Stimulated activated naive CD8-positive, alpha-beta T cell treated with anti-CD3 and anti-CD28 coated beads, Interleukin-15, Interleukin-2, amounts not matched to agents 100 U/mL and 50 U/mL, for 24 hours (primary cell): ENCODE data around the gene GNPDA1.
"Not testable (repeated sequence)": the region's sequence is repeated elsewhere in the genome, so short reads cannot be mapped to it uniquely, and the experiment has no call there.

Experiments used
- ATAC-seq: fragments of 150-1000 bp; cut with Tn5 transposase; one replicate; pipeline ENCODE4 v1.10.0; 2021
- DNase-seq: peaks from one replicate; pipeline ENCODE4 v3.0.0; 2021

The GNPDA1 gene

DNA sequence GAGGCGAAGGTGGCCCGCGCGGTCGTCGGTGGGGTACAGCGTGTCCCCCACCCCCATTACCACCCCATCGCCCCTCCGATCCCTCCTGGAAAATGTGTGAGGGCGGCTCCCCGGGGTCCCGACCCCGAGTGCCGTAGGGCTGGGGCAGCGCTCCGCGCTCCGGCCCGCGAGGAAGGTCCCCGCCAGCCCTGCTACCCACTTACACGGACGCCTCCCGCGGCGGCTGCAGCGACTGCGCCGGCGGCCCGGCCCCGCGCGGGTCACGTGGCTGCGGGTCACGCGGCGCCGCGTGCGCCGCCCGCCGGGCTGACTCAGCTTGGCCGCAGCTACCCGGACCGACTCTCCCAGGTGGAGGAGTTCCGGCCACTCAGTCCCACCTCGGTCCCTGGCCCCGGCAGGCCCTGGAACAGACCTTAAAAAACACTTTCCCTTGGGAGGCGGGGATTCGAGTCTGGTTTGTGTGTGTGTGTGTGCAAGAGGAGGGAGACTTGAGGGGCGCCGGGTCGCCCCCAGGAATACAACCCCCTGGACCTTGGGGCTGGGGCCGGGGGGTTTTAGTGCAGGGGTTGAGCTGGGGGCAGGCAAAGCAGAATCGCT, at the start of gene GNPDA1:
Gene GNPDA1, minus strand, starts transcription at position 236 of the 597 bp plus-strand sequence. CDS start 992 bp downstream, outside the sequence.
- DNase-seq = peak; percentile 82
- peak; percentile 16 for ATAC-seq

DNA sequence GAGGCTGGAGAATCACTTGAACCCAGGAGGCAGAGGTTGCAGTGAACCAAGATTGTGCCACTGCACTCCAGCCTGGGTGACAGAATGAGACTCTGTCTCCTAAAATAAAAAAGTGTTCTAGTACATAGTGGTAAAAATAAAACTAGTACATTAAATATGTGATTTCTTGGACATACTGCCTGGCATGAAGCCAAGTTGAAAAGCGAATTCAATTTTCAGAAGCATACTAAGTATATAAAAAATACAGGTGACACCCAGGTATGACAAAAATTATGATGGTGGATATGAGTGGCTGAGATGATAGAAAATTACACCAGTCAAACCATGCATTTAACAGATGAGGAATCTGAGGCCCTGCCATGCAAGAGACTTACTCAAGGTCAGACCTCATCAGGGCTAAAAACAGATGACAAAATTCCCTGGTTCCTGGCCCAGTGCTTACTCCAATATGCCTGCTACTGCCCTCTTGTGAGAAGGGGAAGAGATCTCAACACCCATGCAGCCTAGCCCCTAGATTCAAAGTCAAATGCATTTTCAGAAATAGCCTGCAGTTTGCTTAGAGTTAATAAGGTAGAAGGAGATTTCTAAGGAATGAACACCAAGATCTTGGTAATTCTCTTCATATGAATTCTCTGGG, 46.6 kb upstream of the GNPDA1 start:
- no peak for DNase-seq
- no peak for ATAC-seq

DNA sequence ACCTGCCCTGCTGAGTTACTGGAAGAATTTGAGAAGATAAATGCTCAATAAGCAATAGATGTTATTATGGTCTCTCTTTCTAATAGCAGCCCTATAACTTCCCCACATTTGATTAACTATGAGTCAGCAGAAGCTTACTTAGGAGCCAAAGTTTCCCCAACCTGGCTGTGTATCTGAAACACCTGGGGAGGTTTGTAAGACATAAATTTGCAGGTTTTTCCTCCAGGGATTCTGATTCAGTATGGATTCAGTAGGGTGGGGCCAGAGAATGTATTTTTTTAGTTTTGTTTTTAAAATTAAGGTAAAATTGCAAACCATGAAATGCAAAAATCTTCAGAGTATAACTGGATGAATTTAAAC, 44.9 kb upstream of the GNPDA1 start:
- ATAC-seq (no peak), DNase-seq (no peak)

DNA sequence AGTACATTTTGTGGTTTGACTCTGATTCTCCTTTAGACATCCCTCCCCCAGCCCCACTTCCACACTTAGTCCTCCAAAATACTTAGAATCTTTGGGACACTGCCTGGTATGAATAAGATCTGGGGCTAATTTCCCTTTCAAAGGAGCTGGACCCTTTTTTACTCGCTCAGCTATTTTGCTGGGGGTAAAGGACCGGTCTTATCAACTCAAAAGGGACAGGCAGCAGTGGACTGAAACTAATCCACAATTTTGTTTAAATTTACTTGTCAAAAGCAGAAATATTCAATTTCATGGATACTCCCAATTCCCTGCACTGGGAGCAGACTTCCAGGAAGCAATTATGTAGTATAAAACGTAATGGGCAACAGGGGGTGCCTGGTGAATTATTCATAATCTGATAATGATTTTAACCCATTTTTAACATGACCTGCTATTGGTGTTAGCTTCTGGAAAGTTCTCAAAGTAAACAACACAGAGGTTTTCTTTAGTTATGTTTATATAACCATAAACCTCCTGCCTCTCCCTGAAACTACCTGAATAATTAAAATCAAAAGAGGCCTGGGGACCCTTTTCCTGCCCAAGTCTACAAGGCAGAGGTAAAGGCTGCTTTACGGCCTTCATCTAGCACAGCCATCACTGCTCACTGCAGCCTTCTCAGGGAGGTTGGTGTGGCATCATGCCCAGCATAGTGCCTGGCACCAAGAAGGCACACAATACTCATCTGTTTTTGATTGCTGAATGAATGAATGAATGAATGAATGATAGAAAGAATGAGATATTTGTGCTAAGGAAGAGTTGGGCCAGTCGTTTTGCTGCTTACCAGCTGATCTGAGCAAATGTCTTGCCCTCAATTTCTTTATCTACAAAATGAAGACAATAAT, 44.2 kb upstream of the GNPDA1 start:
- ATAC-seq (no peak), DNase-seq (no peak)

DNA sequence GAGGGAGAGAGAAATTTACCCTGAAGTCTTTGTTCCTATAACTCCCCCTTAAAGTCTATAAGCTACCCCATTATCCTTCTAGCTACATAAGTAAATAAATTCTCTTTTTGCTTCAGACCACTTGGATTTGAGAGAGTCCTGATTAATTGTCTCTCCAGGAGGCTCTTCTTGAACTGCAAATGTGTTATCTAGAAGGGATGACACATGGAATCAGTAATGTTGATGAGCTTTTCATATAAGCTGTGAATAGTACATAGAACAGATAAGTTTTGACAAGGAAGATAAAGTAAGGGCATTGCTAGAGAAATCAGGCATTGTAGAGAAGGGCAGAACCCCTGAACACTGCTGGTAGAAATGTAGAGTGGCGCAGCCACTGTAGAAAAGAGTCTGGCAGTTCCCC, 42.5 kb upstream of the GNPDA1 start:
- DNase-seq (no peak), ATAC-seq (no peak)

DNA sequence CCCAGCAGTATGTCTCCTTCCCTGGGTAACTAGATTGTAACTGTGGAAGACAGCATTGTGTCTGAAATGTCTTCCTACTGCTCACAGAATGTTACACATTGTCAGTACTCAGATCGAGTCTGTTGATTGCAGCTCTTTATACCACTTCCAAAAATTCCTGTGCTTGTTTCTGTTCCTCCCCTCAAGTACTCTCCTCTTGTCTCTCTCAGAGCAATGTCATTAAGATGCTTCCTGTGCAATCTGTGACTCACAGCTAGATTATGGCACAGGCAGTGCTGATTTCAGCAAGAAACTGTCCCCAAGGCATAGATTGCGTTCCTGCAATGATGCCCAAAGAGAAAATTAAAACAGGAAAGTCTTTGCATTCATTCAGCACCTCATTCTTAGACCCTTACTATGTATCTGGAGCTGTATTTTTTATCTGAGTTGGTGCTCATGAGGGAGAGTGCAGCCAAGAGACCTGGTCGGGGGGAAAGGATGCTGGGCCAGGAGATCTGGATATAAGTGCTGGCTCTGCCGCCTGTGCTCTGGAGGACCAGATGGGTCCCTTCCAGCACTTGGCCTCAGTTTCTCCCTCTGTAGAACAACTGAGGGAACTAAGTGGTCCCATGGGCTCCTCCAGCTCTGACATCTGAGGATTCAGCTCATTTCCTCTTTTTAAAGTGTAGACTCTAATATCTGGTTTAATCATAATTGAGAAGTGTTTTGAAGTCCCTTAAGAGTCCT, 40.8 kb upstream of the GNPDA1 start:
- DNase-seq (no peak), ATAC-seq (peak; percentile 66)

DNA sequence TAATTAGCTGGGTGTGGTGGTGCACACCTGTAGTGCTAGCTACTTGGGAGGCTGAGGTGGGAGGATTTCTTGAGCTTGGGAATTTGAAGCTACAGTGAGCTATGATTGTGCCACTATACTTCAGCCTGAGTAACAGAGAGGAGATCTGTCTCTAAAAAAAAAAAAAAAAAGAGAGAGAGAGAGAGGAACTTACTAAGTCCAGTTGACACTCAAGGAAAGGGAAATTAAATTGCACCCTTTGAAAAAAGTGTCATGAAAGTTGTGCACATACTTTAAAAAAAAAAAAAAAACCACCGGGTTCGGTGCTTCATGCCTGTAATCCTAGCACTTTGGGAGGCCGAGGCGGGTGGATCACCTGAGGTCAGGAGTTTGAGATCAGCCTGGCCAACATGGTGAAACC, 39.2 kb upstream of the GNPDA1 start:
- not testable (repeated sequence) for ATAC-seq, DNase-seq

DNA sequence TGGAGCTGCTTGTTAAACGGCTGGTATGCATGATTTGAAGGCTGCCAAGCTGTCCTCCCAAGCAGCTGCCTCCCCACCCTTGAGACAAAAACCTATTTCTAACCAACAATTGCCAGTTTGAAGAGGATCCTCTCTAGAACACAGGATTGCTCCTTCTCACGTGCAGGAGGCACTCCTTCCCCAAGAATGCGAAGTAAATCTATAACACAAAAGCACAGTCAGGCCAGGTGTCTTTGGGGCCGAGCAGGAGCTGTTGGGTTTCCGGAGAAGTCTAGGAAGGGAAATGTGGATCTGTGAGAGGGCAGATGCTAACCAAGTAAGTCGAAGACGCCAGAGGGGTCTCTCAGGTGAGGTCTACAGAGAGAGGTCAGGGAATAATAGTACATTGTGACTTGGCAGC, 35.4 kb upstream of the GNPDA1 start:
- DNase-seq (no peak), ATAC-seq (no peak)

DNA sequence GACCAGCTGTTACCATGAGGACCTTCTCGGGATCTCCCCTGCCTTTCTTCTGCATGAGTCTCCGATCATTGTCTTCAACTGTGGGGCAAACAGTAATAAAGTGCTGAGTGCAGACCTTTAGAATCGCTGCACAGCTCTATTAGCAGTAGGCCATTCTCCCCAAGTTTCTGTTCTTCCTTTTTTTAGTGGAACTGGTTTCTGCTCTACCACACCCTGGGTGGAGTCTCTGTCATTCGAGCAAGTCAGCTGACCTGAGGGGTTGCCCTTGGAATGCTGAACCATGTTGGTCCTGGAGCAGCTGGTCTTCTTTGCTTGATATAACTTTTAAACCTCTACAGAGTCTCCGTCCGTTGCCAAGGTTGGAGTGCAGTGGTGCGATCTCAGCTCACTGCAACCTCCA, 33.4 kb upstream of the GNPDA1 start:
- DNase-seq (no peak), ATAC-seq (no peak)

DNA sequence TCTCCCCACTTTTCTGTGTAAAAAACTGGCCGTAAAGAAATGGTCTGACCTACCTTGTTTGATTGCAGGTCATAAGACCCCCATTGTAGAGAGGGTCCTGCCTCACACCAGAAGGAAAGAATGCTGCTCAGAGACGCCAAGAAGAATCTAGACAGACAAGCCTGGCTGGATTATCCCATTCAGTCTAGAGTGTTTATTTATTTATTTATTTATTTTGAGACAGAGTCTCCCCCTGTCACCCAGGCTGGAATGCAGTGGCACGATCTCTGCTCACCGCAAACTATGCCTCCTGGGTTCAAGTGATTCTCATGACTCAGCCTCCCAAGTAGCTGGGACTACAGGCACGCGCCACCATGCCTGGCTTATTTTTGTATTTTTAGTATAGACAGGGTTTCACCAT, 28.1 kb upstream of the GNPDA1 start:
- not testable (repeated sequence) for DNase-seq, ATAC-seq

DNA sequence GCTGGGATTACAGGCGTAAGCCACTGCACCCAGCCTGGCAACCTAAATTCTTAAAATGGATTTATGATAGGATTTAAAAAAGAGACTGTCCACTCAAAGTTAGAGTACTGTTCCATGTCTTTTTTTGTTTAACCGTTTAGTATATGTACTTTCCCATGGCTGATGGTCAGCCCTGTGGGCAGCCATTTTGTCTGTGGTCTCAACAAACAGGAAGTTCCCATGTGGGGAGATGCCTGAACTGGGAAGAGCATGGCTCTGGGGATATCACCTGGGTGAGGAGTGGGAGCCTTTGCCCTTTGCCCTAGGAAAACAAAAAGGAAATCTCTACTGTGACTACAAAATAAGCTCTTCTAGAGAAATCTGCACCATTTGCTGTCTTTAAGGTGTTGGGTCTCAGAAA, 27.5 kb upstream of the GNPDA1 start:
- DNase-seq (no peak), ATAC-seq (no peak)

DNA sequence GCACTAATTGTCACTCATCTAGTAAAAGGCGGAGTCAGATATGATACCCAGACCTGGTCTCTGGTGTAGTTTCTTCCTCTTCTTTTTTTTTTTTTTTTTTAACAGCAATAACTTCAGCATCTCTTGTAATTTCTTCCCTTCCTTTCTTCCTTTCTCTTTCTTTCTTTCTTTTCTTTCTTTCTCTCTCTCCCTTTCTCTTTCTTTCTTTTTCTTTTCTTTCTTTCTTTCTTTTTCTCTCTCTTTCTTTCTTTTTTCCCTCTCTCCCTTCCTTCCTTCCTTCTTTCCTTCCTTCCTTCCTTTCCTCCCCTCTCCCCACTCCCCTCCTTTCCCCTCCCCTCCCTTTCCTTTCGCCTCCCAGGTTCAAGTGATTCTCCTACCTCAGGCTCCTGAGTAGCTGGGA, 25.9 kb upstream of the GNPDA1 start:
- no peak for DNase-seq
- ATAC-seq = no peak

DNA sequence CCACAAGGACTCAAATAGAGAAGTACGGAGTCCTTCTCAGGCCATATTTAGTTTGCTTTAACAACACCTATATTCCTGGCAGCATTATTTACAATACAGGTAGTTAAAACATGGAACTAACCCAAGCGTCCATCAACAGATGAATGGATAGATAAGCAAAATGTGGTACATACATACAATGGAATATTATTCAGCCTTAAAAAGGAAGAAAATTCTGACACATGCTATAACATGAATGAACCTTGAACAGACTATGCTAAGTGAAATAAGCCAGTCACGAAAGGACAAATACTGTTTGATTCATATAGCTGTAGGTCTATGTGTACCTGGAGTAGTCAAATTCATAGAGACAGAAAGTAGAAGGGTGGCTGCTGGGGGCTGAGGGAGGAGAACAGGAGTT, 24.8 kb upstream of the GNPDA1 start:
- not testable (repeated sequence) for ATAC-seq, DNase-seq

DNA sequence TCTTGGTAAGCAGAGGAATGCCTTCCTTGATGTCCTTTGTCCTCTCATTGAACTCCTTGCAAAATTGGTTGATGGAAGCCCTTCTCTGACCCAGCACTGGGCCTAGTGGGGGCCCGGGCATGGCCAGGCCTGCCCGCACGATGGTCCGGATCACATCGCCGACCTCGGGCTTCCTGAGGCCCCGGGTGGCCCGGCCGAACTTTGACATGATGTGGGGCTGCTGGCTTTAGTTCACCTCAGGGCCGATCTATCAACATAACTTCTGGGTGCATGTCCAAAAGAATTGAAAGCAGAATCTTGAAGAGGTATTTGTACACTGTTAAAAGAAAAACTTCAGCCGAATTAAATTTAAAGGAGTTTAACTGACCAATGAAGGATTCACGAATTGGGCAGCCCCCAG, 24.1 kb upstream of the GNPDA1 start:
- ATAC-seq (no peak), DNase-seq (no peak)

DNA sequence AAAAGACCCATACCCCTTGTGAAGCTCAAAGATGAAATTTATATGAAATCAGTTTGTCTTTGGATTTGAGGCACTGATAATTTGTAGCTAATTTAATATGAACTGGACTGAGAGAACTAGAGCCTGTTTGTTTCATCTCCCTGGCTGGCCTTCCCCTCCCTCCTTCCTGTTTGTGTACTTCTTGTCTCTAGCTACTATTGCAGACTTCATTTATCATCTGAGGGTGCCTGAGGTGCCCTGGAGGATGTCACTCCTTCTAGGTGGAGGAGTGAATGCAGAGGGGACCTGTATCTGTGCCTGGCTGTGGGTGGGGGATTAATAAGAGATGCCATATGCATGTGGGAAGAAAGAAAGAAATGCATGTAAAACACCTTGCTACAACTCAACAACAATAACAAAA, 22.2 kb upstream of the GNPDA1 start:
- DNase-seq (no peak), ATAC-seq (no peak)

DNA sequence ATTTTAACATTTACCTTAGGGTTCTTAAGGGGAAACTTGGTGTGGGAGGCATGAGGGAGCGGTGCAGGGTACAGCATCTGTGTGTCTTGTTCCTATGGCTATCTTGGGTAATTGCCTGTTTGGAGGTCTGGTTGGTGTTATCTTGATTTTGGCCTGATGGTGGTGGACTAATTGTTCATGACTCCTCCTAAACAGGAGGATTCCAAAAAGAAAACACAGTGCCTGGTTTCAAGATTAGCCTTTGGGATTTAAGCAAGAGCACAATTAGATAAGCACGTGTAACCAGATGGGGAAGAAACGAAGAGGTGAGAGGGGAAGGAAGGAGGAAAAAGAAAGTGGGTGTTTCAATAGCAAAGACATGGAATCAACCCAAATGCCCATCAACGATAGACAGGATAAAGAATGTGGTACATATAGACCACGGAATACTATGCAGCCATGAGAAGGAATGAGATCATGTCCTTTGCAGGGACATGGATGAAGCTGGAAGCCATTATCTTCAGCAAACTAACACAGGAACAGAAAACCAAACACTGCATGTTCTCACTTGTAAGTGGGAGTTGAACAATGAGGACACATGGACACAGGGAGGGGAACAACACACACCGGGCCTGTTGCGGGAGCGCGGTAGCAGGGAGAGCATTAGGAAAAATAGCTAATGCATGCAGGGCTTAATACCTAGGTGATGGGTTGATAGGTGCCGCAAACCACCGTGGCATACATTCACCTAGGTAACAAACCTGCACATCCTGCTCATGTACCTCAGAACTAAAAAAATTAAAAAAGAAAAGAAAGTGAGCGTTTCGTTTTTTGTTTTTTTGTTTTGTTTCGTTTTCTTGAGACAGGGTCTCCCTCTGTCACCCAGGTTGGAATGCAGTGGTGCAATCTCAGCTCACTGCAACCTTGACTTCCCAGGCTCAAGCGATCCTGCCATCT, 21.1 kb upstream of the GNPDA1 start:
- ATAC-seq = not testable (repeated sequence)

DNA sequence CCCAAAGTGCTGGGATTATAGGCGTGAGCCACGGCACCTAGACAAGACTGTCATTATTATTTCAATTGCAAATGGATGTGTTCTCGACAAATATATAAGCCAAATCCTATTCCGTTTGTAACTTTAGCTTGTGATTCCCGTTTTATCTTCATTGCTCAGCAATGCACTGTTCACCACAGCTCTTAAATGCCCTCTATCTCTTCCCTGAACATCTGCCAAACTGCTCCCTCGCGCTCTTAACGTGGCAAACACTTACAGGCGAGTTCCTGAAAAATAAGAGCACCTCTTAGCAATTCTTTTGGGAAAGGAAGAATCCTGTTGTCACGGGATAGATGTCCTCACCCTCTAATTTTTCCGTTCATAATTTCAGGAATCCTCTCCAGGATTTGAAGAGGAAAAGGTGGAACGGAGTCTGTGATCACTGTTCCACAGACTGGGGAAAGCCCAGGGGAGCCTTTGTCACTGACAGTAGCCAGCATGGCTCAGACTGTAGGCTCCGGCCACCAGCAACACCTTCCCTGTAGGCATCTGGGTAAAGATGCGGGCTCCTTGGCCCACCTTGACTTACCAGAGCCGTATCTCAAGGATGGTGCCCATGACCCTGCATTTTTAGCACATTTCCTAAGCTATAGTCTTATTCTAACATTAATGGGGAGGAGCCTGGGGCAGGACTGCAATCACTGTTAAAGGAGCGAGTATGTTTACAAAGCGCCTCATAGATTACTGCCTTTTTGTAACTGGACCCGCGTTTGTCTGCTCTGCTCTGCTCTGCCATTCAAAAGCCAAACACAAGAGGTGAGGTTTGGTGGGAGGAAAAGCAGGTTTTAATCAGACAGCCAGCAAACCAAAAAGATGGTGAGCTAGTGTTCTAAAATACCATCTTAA, 20.2 kb upstream of the GNPDA1 start:
- DNase-seq (no peak), ATAC-seq (no peak)

More for the DNA sequence above, 21.1 kb upstream of the GNPDA1 start:
- not testable (repeated sequence) for DNase-seq

DNA sequence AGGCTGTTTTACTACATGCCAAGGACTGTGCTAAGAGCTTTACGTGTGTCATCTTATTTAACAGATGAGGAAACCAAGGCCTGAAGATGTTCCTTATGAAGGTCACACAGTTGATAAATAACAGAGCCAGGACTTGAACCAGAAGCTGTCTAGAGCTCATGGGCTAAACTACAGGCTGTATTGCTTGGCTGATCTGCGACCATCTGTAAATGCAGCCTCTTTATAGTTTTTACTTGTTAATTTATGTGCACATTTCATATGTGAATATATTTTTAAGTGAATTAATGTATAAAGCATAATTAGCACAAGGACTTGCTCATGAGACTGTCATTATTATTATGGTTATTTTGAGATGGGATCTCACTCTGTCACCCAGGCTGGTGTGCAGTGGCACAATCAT, 19.3 kb upstream of the GNPDA1 start:
- ATAC-seq (no peak), DNase-seq (no peak)

DNA sequence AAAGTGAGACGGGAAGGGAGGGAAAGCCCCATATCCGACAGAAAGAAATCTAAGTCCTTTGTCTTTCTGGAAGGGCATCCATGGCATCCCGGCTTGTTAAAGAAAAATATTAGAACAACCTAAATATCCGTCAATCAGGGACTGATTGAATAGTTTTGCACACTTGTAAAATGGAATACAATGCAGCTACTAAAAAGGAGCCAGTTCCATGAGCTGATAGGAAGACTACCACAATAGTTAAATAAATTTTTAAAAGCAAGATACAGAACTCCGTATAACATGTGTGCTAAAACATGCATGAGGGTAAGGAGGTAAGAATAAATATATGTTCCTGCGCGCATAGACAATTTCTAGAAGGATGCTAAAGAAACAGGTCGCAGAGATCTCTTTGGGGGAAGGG, 12.8 kb upstream of the GNPDA1 start:
- DNase-seq = no peak
- ATAC-seq = no peak

DNA sequence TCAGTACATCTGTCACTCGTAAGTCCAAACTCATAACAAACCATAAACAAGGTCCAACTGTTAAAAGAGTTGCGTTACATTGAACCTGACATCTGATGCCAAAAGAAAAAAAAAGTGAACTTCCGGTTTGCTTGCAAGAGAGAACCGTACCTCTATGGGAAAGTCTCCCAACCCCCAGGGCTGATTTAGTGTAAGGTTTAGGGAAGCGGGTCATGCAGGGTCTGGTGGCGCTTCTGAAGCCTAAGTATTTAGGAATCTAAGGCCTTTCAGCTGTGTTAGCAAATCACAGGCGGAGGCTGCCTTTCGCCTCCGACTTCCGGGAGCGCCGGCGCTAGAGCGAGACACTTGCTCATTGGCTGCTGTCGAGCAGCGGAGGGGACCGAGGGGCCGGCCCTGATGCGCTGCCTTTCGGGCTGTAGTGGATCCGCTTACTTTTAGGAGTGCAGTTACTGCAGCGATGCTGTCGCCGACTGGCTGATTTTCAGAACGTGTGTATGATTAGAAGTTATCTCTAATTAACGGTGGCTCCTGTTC, 12.0 kb upstream of the GNPDA1 start:
- ATAC-seq (peak; percentile 100), DNase-seq (peak; percentile 87)
